Calu3 (cell line): Measurements from ENCODE around the gene CNTN6. TPM values are rescaled to one million over a fixed set of nuclear protein-coding genes. Genes with fewer than 3 reads are reported as not detected.

ENCODE experiments used
- BruUV-seq: library from RNA; stranded (reverse); fragments of 400-500 nt; replicated peaks from 2 replicates; lab custom pipeline; 2021; lab: Mats Ljungman, UMichigan
- CTCF ChIA-PET: fragments of 300-600 bp; sonication (Branson Sonifier 250); formaldehyde crosslinking; loops from one replicate; lab custom pipeline; 2022; ENCODE audit warnings: antibody characterized with exemption; lab: Charles Lee
- DNase-seq: peaks from one replicate; pipeline ENCODE4 v3.0.0; 2022
- H3K27ac Mint-ChIP-seq: one replicate; pipeline ENCODE4 v1.8.0; 2022; ENCODE audit warnings: mixed read lengths; ENCODE audit not compliant: unreplicated experiment
- H3K27me3 Mint-ChIP-seq: one replicate; pipeline ENCODE4 v1.8.0; 2022; ENCODE audit warnings: mixed read lengths; ENCODE audit not compliant: unreplicated experiment
- H3K36me3 Mint-ChIP-seq: one replicate; pipeline ENCODE4 v1.8.0; 2022; ENCODE audit warnings: mild to moderate bottlenecking, moderate library complexity, mixed read lengths; ENCODE audit not compliant: insufficient read depth, unreplicated experiment
- H3K4me1 Mint-ChIP-seq: one replicate; pipeline ENCODE4 v1.8.0; 2022; ENCODE audit warnings: mild to moderate bottlenecking, low read depth, mixed read lengths; ENCODE audit not compliant: unreplicated experiment
- H3K4me3 Mint-ChIP-seq: one replicate; pipeline ENCODE4 v1.8.0; 2022; ENCODE audit warnings: mild to moderate bottlenecking, low read depth, moderate library complexity, mixed read lengths; ENCODE audit not compliant: unreplicated experiment
- H3K9me3 Mint-ChIP-seq: one replicate; pipeline ENCODE4 v1.8.0; 2022; ENCODE audit warnings: low read depth, mixed read lengths; ENCODE audit not compliant: unreplicated experiment
- CTCF ChIP-seq: fragments of 200-600 bp; IDR thresholded peaks from one replicate; pipeline ENCODE4 v1.8.0; 2022; ENCODE audit warnings: antibody characterized with exemption; ENCODE audit not compliant: unreplicated experiment
- intact Hi-C: fragments of 100-400 bp; cut with micrococcal nuclease; formaldehyde crosslinking; loops from one replicate; pipeline ENCODE4 v1.10.0; 2022; ENCODE audit not compliant: unreplicated experiment
- total RNA-seq: library from RNA; stranded (reverse); gene quantifications from 2 replicates; pipeline ENCODE4 v1.2.3, GENCODE V29; 2022

The CNTN6 gene
- total RNA-seq, 1 experiment from 2014 or later: not detected

- Mint-ChIP-seq H3K4me1 (no peaks in the 10 kb centered on the region), H3K4me3 (no peak overlapping the region), H3K27ac (no peak overlapping the region), H3K9me3 (no peaks in the 10 kb centered on the region), H3K27me3 (no peaks in the 10 kb centered on the region), H3K36me3 (no peaks in the 10 kb centered on the region)
- BruUV-seq: no TSS peak
- no peak for DNase-seq
- intact Hi-C loops: no loop called here
- no peak for TF ChIP-seq CTCF
- CTCF ChIA-PET: no interaction called here
Observed at GRCh38 chr3:1172644-1173043, 79.8 kb downstream of the CNTN6 start.

DNA sequence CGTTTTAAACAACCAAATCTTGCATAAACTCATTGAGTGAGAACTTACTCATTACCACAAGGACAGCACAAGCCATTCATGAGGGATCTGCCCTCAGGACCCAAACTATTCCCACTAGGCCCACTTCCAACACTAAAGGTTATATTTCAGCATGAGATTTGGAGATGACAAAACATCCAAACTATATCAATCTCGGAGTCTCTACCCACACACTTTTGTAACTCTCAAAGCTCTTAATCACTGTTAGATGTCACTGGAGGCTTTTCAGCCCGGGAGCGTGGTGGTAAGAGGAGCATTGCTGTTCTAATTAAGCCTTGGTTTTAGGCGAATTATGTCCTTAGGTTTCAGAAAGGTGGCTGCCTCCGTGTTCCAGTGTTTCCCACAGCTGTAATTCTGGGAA is 86.3 kb downstream of the CNTN6 start:
- H3K9me3 Mint-ChIP-seq: peaks cover 6% of the 10 kb centered on the region
- intact Hi-C loops: no loop called here
- no peak overlapping the region for H3K27ac Mint-ChIP-seq

DNA sequence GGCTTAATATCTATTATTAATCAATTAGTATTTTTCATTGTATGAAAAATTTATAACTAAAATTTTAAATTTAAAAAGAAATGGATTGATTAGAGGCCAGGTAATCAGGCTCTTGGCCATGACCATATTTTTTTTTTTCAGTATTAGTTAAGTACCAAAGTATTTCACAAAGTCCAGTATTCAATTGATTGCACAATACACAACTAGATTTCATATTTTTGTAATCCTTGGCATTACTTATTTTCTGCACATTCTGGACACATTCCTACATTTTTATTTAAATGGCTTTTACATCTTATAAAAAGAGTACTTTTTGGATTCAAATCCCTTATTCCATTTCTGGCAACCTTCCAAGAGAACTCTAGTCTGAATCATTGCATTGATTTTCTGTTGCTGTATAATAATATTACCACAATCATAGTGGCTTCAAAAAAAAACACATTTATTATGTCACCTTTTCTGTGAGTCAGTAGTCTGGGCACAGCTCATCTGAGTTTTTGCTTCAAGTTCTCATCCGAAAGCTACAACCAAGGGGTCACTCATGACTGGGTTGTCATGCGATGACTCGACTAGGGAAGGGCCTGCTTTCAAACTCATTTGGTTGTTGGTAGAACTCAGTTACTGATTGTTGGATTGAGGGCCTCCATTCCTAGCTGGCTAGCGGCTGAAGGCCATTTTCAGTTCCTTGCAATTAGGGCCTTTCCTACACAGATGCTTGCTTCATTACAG is 90.7 kb downstream of the CNTN6 start:
- H3K27me3 Mint-ChIP-seq: no peaks in the 10 kb centered on the region
- H3K36me3 Mint-ChIP-seq: no peaks in the 10 kb centered on the region
- no peak overlapping the region for H3K4me3 Mint-ChIP-seq
- CTCF ChIA-PET: interaction anchor here (0.5 to 0.6 kb wide), 2 partner anchors 96 to 743 kb away, joined by 3 to 10 read pairs; no protein-coding TSS in a partner anchor
- peak; percentile 50 for DNase-seq
- intact Hi-C loops: loop anchor here (5.0 kb wide), 1 partner anchor 96 kb away; no protein-coding TSS in a partner anchor
- no peaks in the 10 kb centered on the region for H3K4me1 Mint-ChIP-seq
- TF ChIP-seq CTCF: no peak
- H3K9me3 Mint-ChIP-seq: peaks cover 3% of the 10 kb centered on the region
- no peak overlapping the region for H3K27ac Mint-ChIP-seq
- BruUV-seq: no TSS peak

More for the DNA sequence above, 86.3 kb downstream of the CNTN6 start:
- no peak overlapping the region for H3K4me3 Mint-ChIP-seq
- no TSS peak for BruUV-seq
- H3K27me3 Mint-ChIP-seq: no peaks in the 10 kb centered on the region
- DNase-seq: no peak
- CTCF ChIA-PET: no interaction called here
- TF ChIP-seq CTCF: no peak
- H3K4me1 Mint-ChIP-seq: no peaks in the 10 kb centered on the region
- no peaks in the 10 kb centered on the region for H3K36me3 Mint-ChIP-seq

DNA sequence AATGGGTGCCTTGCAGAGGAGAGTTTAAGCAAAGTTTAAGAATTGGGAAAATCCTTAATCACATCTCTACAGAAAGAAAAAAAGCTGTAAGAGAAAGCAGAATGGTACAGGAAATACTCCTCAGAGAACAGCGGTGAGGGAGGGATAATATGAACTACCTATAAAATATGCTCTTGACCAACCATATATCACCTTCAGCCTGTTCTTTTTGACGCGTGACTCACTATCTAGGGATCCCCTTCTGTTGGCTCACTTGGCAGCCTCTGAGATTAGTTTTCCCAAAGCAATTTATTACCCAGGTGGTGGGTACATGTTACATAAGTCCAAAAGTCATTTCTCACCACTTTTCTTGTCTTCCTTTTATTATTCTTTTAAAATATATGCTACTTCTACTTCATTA is 97.7 kb downstream of the CNTN6 start:
- no peak overlapping the region for H3K27ac Mint-ChIP-seq
- no TSS peak for BruUV-seq

More for the DNA sequence above, 97.7 kb downstream of the CNTN6 start:
- CTCF ChIA-PET: no interaction called here
- H3K4me3 Mint-ChIP-seq: no peak overlapping the region
- intact Hi-C loops: no loop called here
- TF ChIP-seq CTCF: no peak
- H3K36me3 Mint-ChIP-seq: no peaks in the 10 kb centered on the region
- no peaks in the 10 kb centered on the region for H3K27me3 Mint-ChIP-seq
- H3K4me1 Mint-ChIP-seq: peaks cover 15% of the 10 kb centered on the region
- no peaks in the 10 kb centered on the region for H3K9me3 Mint-ChIP-seq
- DNase-seq: no peak
